GM12892 (cell line): ENCODE data around the gene EPC2.

Experiments
- POLR2A ChIP-seq: IDR thresholded peaks from 2 replicates; pipeline ENCODE4 v1.6.1; 2011; ENCODE audit warnings: low read depth, low read length, control low read depth
- POLR2AphosphoS5 ChIP-seq: IDR thresholded peaks from 2 replicates; pipeline ENCODE4 v1.6.1; 2011; ENCODE audit warnings: low read depth, low read length, control low read depth
- TAF1 ChIP-seq: IDR thresholded peaks from 2 replicates; pipeline ENCODE4 v1.6.1; 2011; ENCODE audit warnings: low read depth, mild to moderate bottlenecking, control low read depth, low read length, borderline replicate concordance

GRCh38 chr2:148824190-148824589 lies 179.6 kb downstream of the EPC2 start:
- TF ChIP-seq POLR2A (no peak), POLR2AphosphoS5 (no peak), TAF1 (no peak)
